GM12878 (cell line): ENCODE measurements around the gene CTAGE6. TPM values are rescaled to one million over a fixed set of nuclear protein-coding genes. Genes with fewer than 3 reads are reported as not detected.
"Not testable (repeated sequence)": the region's sequence is repeated elsewhere in the genome, so short reads cannot be mapped to it uniquely, and the experiment has no call there.

Experiments
- ATAC-seq: fragments of 200-7000 bp; cut with Tn5 transposase; 3 replicates; pipeline ENCODE4 v1.9.1; 2020; ENCODE audit warnings: mild to moderate bottlenecking, moderate library complexity
- BruUV-seq: library from RNA; stranded (reverse); fragments of 400-500 nt; replicated peaks from 2 replicates; lab custom pipeline; 2021; lab: Mats Ljungman, UMichigan
- CTCF ChIA-PET: fragments of 300-600 bp; sonication (Branson Sonifier 250); formaldehyde crosslinking; extraction: SDS; loops from one replicate; lab custom pipeline; 2021; ENCODE audit warnings: inconsistent platforms; lab: Yijun Ruan, JAX
- POLR2A ChIA-PET: fragments of 350-600 bp; formaldehyde crosslinking; extraction: SDS; loops from one replicate; lab custom pipeline; 2021; ENCODE audit warnings: inconsistent platforms; lab: Charles Lee
- RAD21 ChIA-PET: fragments of 300-600 bp; sonication (Branson Sonifier 250); formaldehyde crosslinking; loops from one replicate; lab custom pipeline; 2023; ENCODE audit warnings: antibody characterized with exemption; ENCODE audit not compliant: unreplicated experiment; lab: Charles Lee
- SMC1A ChIA-PET: fragments of 300-600 bp; sonication (Branson Sonifier 250); formaldehyde crosslinking; loops from one replicate; lab custom pipeline; 2023; ENCODE audit not compliant: unreplicated experiment, uncharacterized antibody; lab: Charles Lee
- DNase-seq: peaks from one replicate; pipeline ENCODE4 v3.0.0-alpha.2; 2011; ENCODE audit warnings: low read depth, low spot score
- FAIRE-seq: peaks from 3 replicates; lab custom pipeline; 2011; peaks lifted over from hg19 to GRCh38; lab: Jason Lieb, UNC
- H2AFZ ChIP-seq: 2 replicates; pipeline ENCODE4 v1.6.0; 2011; ENCODE audit warnings: low read depth, low read length, control low read depth; ENCODE audit not compliant: control insufficient read depth
- H3K27ac ChIP-seq: 2 replicates; pipeline ENCODE4 v1.5.1; 2011; ENCODE audit warnings: control low read depth; ENCODE audit not compliant: control insufficient read depth, insufficient read depth
- H3K27me3 ChIP-seq, 2 experiments: replicated peaks in 1 of 2; 2 replicates each; pipeline versions ENCODE4 v1.6.0 to v1.6.1; 2011; ENCODE audit warnings: low read length in 1 of 2; ENCODE audit not compliant: control insufficient read depth in 2 of 2, insufficient read depth in 2 of 2
- H3K36me3 ChIP-seq, 2 experiments: 2 replicates each; pipeline ENCODE4 v1.5.1; 2011; ENCODE audit warnings: low read length in 1 of 2; ENCODE audit not compliant: control insufficient read depth in 2 of 2, insufficient read depth in 2 of 2
- H3K4me1 ChIP-seq: 2 replicates; pipeline ENCODE4 v1.6.1; 2011; ENCODE audit warnings: mild to moderate bottlenecking, low read length, moderate library complexity, mixed read lengths; ENCODE audit not compliant: control insufficient read depth, insufficient read depth
- H3K4me2 ChIP-seq: 2 replicates; pipeline ENCODE4 v1.6.0; 2011; ENCODE audit warnings: control low read depth; ENCODE audit not compliant: control insufficient read depth, insufficient read depth
- H3K4me3 ChIP-seq: fragments of 200-600 bp; sonication (generic); 2 replicates; pipeline ENCODE4 v1.5.1; 2016
- H3K79me2 ChIP-seq: 2 replicates; pipeline ENCODE4 v1.6.0; 2011; ENCODE audit warnings: low read length; ENCODE audit not compliant: control insufficient read depth, insufficient read depth
- H3K9ac ChIP-seq: 2 replicates; pipeline ENCODE4 v1.8.0; 2011; ENCODE audit warnings: low read length, control low read depth, mixed read lengths; ENCODE audit not compliant: control insufficient read depth, insufficient read depth
- H3K9me3 ChIP-seq: replicated peaks from 3 replicates; pipeline ENCODE4 v1.5.1; 2011; ENCODE audit warnings: mild to moderate bottlenecking, low read length; ENCODE audit not compliant: control insufficient read depth, insufficient read depth
- H4K20me1 ChIP-seq: 2 replicates; pipeline ENCODE4 v1.6.0; 2011; ENCODE audit not compliant: control insufficient read depth, insufficient read depth
- WGBS: methylation state at CpG from one replicate; pipeline ENCODE4 v1.1.6; 2016; ENCODE audit warnings: low lambda C conversion rate; ENCODE audit not compliant: insufficient replicate concordance, insufficient coverage; ENCODE audit errors: missing lambda C conversion rate; 5-methylcytosine and 5-hydroxymethylcytosine counted together
- in situ Hi-C: fragments of 300-500 bp; cut with MboI; formaldehyde crosslinking; loops from 9 replicates; pipeline ENCODE4 v1.14.3; 2018; ENCODE audit warnings: mixed read lengths
- intact Hi-C: fragments of 100-400 bp; cut with micrococcal nuclease; formaldehyde crosslinking; loops from one replicate; pipeline ENCODE4 v1.14.2; 2022; ENCODE audit not compliant: unreplicated experiment
- polyA plus RNA-seq, 11 experiments: library from polyadenylated mRNA; depleted of rRNA in 4 of 11; unstranded in 6 of 11; stranded (reverse) in 5 of 11; fragments of >200 nt; fragmentation: Nextera tagmentation in 4 of 11; fragmentation: Illumina TruSeq in 1 of 11; extraction: Ambion mirVana in 4 of 11; extraction: Trizol in 1 of 11; gene quantifications; 1 replicate in 1 of 11; 2 replicates in 10 of 11; pipeline versions ENCODE4 v1.2.1 to v1.2.3, GENCODE V29; 2011 to 2016; ENCODE audit warnings: inconsistent platforms in 2 of 11, missing spikeins in 2 of 11, low read depth in 1 of 11
- total RNA-seq, 4 experiments: library from RNA; depleted of rRNA in 3 of 4; stranded (reverse); fragments of >200 nt in 3 of 4; fragmentation: Illumina TruSeq in 1 of 4; extraction: Trizol in 1 of 4; gene quantifications; 2 replicates each; pipeline versions ENCODE4 v1.2.1 to v1.2.3, GENCODE V29; 2013 to 2021

CTAGE6 gene
- total and polyA plus RNA-seq, 10 of the 15 experiments (the other 5 are each of a cell fraction or from before 2014, with no cell fraction given) = 0.12 TPM; not detected in 9

DNA sequence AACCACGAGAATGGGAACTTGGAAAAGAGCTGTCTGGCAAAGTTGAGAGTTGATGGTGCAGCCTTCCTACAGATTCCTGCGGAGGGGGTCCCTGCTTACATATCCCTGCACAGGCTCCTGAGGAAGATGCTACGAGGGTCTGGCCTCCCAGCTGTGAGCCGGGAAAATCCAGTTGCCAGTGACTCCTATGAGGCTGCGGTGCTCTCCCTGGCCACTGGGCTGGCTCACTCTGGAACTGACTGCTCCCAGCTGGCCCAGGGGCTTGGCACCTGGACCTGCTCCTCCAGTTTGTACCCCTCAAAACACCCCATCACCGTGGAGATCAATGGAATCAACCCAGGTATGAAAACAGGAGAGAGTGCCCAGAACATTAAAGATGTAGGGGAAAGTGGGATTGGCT, 37.2 kb downstream of the CTAGE6 start:
- H3K9ac ChIP-seq, POLR2A ChIA-PET, ATAC-seq, H3K27ac ChIP-seq, DNase-seq, SMC1A ChIA-PET, H3K36me3 ChIP-seq, H3K4me3 ChIP-seq, FAIRE-seq, H3K4me2 ChIP-seq, CTCF ChIA-PET, RAD21 ChIA-PET, in situ Hi-C loops, H3K4me1 ChIP-seq, H3K27me3 ChIP-seq, H4K20me1 ChIP-seq, intact Hi-C loops, BruUV-seq, H2AFZ ChIP-seq, H3K9me3 ChIP-seq, H3K79me2 ChIP-seq: not testable (repeated sequence)
- WGBS = no CpG with 5 or more reads among the region's 6 CpGs

GRCh38 chr7:143715543-143716193, 41.8 kb downstream of the CTAGE6 start:
- DNase-seq, in situ Hi-C loops, H4K20me1 ChIP-seq, H3K36me3 ChIP-seq, H3K27ac ChIP-seq, ATAC-seq, intact Hi-C loops, H3K4me3 ChIP-seq, H3K9me3 ChIP-seq, RAD21 ChIA-PET, FAIRE-seq, H3K27me3 ChIP-seq, BruUV-seq, SMC1A ChIA-PET, CTCF ChIA-PET, POLR2A ChIA-PET, H3K79me2 ChIP-seq, H3K4me2 ChIP-seq, H3K9ac ChIP-seq, H2AFZ ChIP-seq, H3K4me1 ChIP-seq: not testable (repeated sequence)

DNA sequence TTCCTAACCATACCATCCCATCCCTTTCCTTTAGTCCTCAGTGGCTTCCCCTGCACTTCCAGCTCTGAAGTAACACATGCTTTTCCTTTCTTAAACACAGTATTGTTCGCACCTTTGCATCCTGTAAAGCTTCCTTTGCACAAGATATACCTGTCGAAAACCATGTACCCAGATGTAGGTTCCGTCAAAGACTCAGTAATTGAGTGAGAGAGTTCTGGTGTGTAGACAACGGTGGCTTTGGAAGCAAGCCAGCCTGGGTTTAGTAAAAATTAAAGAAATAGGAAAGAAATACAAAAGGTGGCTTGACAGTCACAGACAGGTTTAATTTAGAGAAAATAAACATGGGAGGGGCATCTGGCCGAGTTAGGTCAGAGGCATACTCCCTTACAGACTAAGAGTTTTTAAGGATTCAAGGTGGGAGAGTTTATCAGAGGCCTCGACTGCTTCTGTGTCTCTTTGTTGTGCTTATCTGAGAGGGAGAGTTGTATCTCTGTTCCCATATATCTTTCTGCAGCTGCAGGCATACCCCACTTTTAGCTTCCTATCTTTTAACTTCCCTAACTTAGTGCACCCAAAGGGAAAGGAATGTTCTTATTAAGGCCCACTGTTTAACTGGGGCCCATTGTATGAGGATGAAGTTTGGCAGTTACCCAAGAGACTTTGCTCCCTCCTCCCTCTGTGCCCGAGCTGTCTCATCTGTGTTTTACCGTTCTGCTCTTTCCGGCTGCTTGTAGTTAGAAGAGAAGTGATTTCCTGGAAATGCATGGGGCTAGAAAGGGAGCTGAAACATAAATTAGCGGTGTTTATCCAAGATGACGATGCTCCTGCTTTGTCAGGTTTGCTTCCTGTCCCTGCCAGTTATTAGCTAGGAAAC, 42.7 kb downstream of the CTAGE6 start:
- H2AFZ ChIP-seq, H4K20me1 ChIP-seq, H3K9me3 ChIP-seq, intact Hi-C loops, FAIRE-seq, H3K36me3 ChIP-seq, H3K27ac ChIP-seq, CTCF ChIA-PET, in situ Hi-C loops, H3K27me3 ChIP-seq, POLR2A ChIA-PET, H3K4me2 ChIP-seq, BruUV-seq, H3K4me3 ChIP-seq, SMC1A ChIA-PET, DNase-seq, H3K79me2 ChIP-seq, RAD21 ChIA-PET, H3K9ac ChIP-seq, H3K4me1 ChIP-seq, ATAC-seq: not testable (repeated sequence)
- no CpG with 5 or more reads among the region's 11 CpGs for WGBS

GRCh38 chr7:143712381-143712780, 45.1 kb downstream of the CTAGE6 start:
- intact Hi-C loops, H3K4me2 ChIP-seq, CTCF ChIA-PET: not testable (repeated sequence)

More at GRCh38 chr7:143712381-143712780, 45.1 kb downstream of the CTAGE6 start:
- H3K36me3 ChIP-seq, H3K9ac ChIP-seq, H4K20me1 ChIP-seq, H3K9me3 ChIP-seq, BruUV-seq, FAIRE-seq, H3K4me1 ChIP-seq, H3K4me3 ChIP-seq, RAD21 ChIA-PET, H3K27me3 ChIP-seq, H3K79me2 ChIP-seq, in situ Hi-C loops, POLR2A ChIA-PET, ATAC-seq, H2AFZ ChIP-seq, SMC1A ChIA-PET, H3K27ac ChIP-seq, DNase-seq: not testable (repeated sequence)
- WGBS = 85% methylated on average over 2 of the region's 5 CpGs
